ENCODE results near the gene MEP1A.
"Not testable (repeated sequence)": the region's sequence is repeated elsewhere in the genome, so short reads cannot be mapped to it uniquely, and the experiment has no call there.

MEP1A gene, protein sequence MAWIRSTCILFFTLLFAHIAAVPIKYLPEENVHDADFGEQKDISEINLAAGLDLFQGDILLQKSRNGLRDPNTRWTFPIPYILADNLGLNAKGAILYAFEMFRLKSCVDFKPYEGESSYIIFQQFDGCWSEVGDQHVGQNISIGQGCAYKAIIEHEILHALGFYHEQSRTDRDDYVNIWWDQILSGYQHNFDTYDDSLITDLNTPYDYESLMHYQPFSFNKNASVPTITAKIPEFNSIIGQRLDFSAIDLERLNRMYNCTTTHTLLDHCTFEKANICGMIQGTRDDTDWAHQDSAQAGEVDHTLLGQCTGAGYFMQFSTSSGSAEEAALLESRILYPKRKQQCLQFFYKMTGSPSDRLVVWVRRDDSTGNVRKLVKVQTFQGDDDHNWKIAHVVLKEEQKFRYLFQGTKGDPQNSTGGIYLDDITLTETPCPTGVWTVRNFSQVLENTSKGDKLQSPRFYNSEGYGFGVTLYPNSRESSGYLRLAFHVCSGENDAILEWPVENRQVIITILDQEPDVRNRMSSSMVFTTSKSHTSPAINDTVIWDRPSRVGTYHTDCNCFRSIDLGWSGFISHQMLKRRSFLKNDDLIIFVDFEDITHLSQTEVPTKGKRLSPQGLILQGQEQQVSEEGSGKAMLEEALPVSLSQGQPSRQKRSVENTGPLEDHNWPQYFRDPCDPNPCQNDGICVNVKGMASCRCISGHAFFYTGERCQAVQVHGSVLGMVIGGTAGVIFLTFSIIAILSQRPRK

DNA sequence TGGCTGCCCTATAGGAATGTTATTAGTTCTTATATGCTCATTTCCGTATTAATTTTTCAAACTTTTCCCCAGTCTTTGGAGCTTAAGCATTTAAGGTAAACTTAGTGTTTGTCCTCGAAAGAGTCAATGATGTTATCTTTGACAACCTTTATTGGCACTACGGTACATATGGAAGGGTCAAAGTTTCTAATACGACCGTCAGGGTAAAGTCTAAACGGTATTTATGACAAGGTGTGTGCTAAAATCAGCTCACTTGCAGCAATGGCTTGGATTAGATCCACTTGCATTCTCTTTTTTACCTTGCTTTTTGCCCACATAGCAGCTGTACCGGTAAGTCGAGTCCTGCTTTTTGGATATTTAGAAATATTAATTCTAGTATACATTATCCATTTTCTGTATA is at the start of gene MEP1A:
Gene MEP1A (plus strand): TSS at position 252 of the 400 bp plus-strand sequence. CDS start 10 bp downstream, at position 262.
- H2AFZ ChIP-seq (ENCODE audit: low read depth, low read length), result no peak within 1 kb of the TSS
- no peaks in the 10 kb centered on the region for H4K20me1 ChIP-seq (ENCODE audit: insufficient read depth, low read length)
- no peak within 1 kb of the TSS for H3K27ac ChIP-seq (ENCODE audit: low read length)
- TF ChIP-seq, protein P1, sequence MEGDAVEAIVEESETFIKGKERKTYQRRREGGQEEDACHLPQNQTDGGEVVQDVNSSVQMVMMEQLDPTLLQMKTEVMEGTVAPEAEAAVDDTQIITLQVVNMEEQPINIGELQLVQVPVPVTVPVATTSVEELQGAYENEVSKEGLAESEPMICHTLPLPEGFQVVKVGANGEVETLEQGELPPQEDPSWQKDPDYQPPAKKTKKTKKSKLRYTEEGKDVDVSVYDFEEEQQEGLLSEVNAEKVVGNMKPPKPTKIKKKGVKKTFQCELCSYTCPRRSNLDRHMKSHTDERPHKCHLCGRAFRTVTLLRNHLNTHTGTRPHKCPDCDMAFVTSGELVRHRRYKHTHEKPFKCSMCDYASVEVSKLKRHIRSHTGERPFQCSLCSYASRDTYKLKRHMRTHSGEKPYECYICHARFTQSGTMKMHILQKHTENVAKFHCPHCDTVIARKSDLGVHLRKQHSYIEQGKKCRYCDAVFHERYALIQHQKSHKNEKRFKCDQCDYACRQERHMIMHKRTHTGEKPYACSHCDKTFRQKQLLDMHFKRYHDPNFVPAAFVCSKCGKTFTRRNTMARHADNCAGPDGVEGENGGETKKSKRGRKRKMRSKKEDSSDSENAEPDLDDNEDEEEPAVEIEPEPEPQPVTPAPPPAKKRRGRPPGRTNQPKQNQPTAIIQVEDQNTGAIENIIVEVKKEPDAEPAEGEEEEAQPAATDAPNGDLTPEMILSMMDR (IDR thresholded peaks at IDR 0.05; ENCODE audit: low read depth, low read length), result no peak
- no peak for TF ChIP-seq EZH2phosphoT487 (IDR thresholded peaks at IDR 0.05; ENCODE audit: low read depth)
- H3K79me2 ChIP-seq (ENCODE audit: low read length), result no peaks in the 10 kb centered on the region
- H3K27me3 ChIP-seq (ENCODE audit: low read depth, low read length), result no peaks in the 10 kb centered on the region
- no peaks in the 10 kb centered on the region for H3K36me3 ChIP-seq (replicated peaks; ENCODE audit: low read depth, low read length)
- H3K4me2 ChIP-seq (ENCODE audit: low read length), result no peak within 1 kb of the TSS
- H3K4me3 ChIP-seq (ENCODE audit: low read length), result no peak within 1 kb of the TSS
- no peak within 1 kb of the TSS for H3K9ac ChIP-seq (ENCODE audit: low read length)
- H3K4me1 ChIP-seq (ENCODE audit: low read length), result no peaks in the 10 kb centered on the region
- no peaks in the 10 kb centered on the region for H3K9me3 ChIP-seq (ENCODE audit: insufficient read depth, low read length)

GRCh38 chr6:46743425-46744158 is 49.6 kb upstream of the MEP1A start:
- TF ChIP-seq EZH2phosphoT487 (IDR thresholded peaks at IDR 0.05; ENCODE audit: low read depth), result no peak
- TF ChIP-seq, protein P1 (IDR thresholded peaks at IDR 0.05; ENCODE audit: low read depth, low read length), result no peak
- Histone ChIP-seq H4K20me1 (ENCODE audit: insufficient read depth, low read length) (no peaks in the 10 kb centered on the region), H3K4me3 (ENCODE audit: low read length) (no peak overlapping the region), H3K4me2 (ENCODE audit: low read length) (no peak overlapping the region), H3K79me2 (ENCODE audit: low read length) (no peaks in the 10 kb centered on the region), H3K27ac (ENCODE audit: low read length) (no peak overlapping the region), H3K4me1 (ENCODE audit: low read length) (no peaks in the 10 kb centered on the region), H3K36me3 (replicated peaks; ENCODE audit: low read depth, low read length) (no peaks in the 10 kb centered on the region), H3K9ac (ENCODE audit: low read length) (no peak overlapping the region), H3K9me3 (ENCODE audit: insufficient read depth, low read length) (no peaks in the 10 kb centered on the region), H3K27me3 (ENCODE audit: low read depth, low read length) (no peaks in the 10 kb centered on the region), H2AFZ (ENCODE audit: low read depth, low read length) (no peak overlapping the region)

- not testable (repeated sequence) for H4K20me1 ChIP-seq (ENCODE audit: insufficient read depth, low read length); H3K9ac ChIP-seq (ENCODE audit: low read length); H3K4me1 ChIP-seq (ENCODE audit: low read length); H3K36me3 ChIP-seq (replicated peaks; ENCODE audit: low read depth, low read length); H3K9me3 ChIP-seq (ENCODE audit: insufficient read depth, low read length); H3K27ac ChIP-seq (ENCODE audit: low read length); H3K4me2 ChIP-seq (ENCODE audit: low read length); H3K27me3 ChIP-seq (ENCODE audit: low read depth, low read length); H3K4me3 ChIP-seq (ENCODE audit: low read length); H3K79me2 ChIP-seq (ENCODE audit: low read length); H2AFZ ChIP-seq (ENCODE audit: low read depth, low read length)
Observed at GRCh38 chr6:46744159-46744725, 48.9 kb upstream of the MEP1A start.

GRCh38 chr6:46745973-46746372 is 47.2 kb upstream of the MEP1A start:
- H3K4me3 ChIP-seq (ENCODE audit: low read length), result no peak overlapping the region
- no peaks in the 10 kb centered on the region for H4K20me1 ChIP-seq (ENCODE audit: insufficient read depth, low read length)
- no peak overlapping the region for H3K9ac ChIP-seq (ENCODE audit: low read length)
- TF ChIP-seq, protein P1 (IDR thresholded peaks at IDR 0.05; ENCODE audit: low read depth, low read length), result no peak
- no peak for TF ChIP-seq EZH2phosphoT487 (IDR thresholded peaks at IDR 0.05; ENCODE audit: low read depth)
- no peak overlapping the region for H3K27ac ChIP-seq (ENCODE audit: low read length)
- H3K4me2 ChIP-seq (ENCODE audit: low read length), result no peak overlapping the region
- H3K36me3 ChIP-seq (replicated peaks; ENCODE audit: low read depth, low read length), result no peaks in the 10 kb centered on the region
- no peaks in the 10 kb centered on the region for H3K4me1 ChIP-seq (ENCODE audit: low read length)
- H2AFZ ChIP-seq (ENCODE audit: low read depth, low read length), result no peak overlapping the region
- no peaks in the 10 kb centered on the region for H3K9me3 ChIP-seq (ENCODE audit: insufficient read depth, low read length)
- H3K79me2 ChIP-seq (ENCODE audit: low read length), result no peaks in the 10 kb centered on the region
- no peaks in the 10 kb centered on the region for H3K27me3 ChIP-seq (ENCODE audit: low read depth, low read length)

Data from OCI-LY3 (cell line).